ENCODE data around the gene B4GALNT4.

The B4GALNT4 gene

GRCh38 chr11:339963-340362 is 29.3 kb upstream of the B4GALNT4 start:
- Histone ChIP-seq H3K27ac (ENCODE audit: low read length) (no peak overlapping the region), H3K4me2 (ENCODE audit: low read depth, low read length) (no peak overlapping the region), H2AFZ (ENCODE audit: low read length) (no peak overlapping the region), H3F3A (ENCODE audit: insufficient read depth, low read length) (no peaks in the 10 kb centered on the region), H3K4me3 (ENCODE audit: low read length) (no peak overlapping the region), H3K9me2 (replicated peaks; ENCODE audit: insufficient read depth, low read length) (no peaks in the 10 kb centered on the region), H3K79me2 (ENCODE audit: low read length) (no peaks in the 10 kb centered on the region), H3K4me1 (ENCODE audit: low read length) (no peaks in the 10 kb centered on the region), H3K9ac (ENCODE audit: low read length) (no peak overlapping the region), H3K36me3 (replicated peaks; ENCODE audit: insufficient read depth, low read length) (no peaks in the 10 kb centered on the region), H3K27me3 (replicated peaks; ENCODE audit: insufficient read depth, low read length) (peaks cover 90% of the 10 kb centered on the region), H4K20me1 (ENCODE audit: insufficient read depth, low read length) (no peaks in the 10 kb centered on the region; the same call in 1 of the 2 replicates), H3K9me3 (replicated peaks; ENCODE audit: insufficient read depth, low read length) (no peaks in the 10 kb centered on the region)
- TF ChIP-seq EZH2 (optimal IDR thresholded peaks at IDR 0.05; ENCODE audit: low read depth, low read length): no peak
- no peak for TF ChIP-seq CTCF (IDR thresholded peaks at IDR 0.05; ENCODE audit: low read length)
- no peak for TF ChIP-seq EZH2phosphoT487 (IDR thresholded peaks at IDR 0.05; ENCODE audit: low read length)
- DNase-seq: no peak

- H3K36me3 ChIP-seq (replicated peaks; ENCODE audit: insufficient read depth, low read length): no peaks in the 10 kb centered on the region
- H3F3A ChIP-seq (ENCODE audit: insufficient read depth, low read length): no peaks in the 10 kb centered on the region
- H3K9me2 ChIP-seq (replicated peaks; ENCODE audit: insufficient read depth, low read length): no peaks in the 10 kb centered on the region
- no peak overlapping the region for H2AFZ ChIP-seq (ENCODE audit: low read length)
- H3K27me3 ChIP-seq (replicated peaks; ENCODE audit: insufficient read depth, low read length): peaks cover 90% of the 10 kb centered on the region
- no peaks in the 10 kb centered on the region for H3K9me3 ChIP-seq (replicated peaks; ENCODE audit: insufficient read depth, low read length)
- H3K4me3 ChIP-seq (ENCODE audit: low read length): no peak overlapping the region
- TF ChIP-seq EZH2phosphoT487 (IDR thresholded peaks at IDR 0.05; ENCODE audit: low read length) (no peak), EZH2 (optimal IDR thresholded peaks at IDR 0.05; ENCODE audit: low read depth, low read length) (no peak), CTCF (IDR thresholded peaks at IDR 0.05; ENCODE audit: low read length) (no peak)
- H3K79me2 ChIP-seq (ENCODE audit: low read length): no peaks in the 10 kb centered on the region
- H3K27ac ChIP-seq (ENCODE audit: low read length): no peak overlapping the region
- DNase-seq: no peak
- no peak overlapping the region for H3K9ac ChIP-seq (ENCODE audit: low read length)
- no peak overlapping the region for H3K4me2 ChIP-seq (ENCODE audit: low read depth, low read length)
- H4K20me1 ChIP-seq (ENCODE audit: insufficient read depth, low read length): no peaks in the 10 kb centered on the region; the same call in 1 of the 2 replicates
- H3K4me1 ChIP-seq (ENCODE audit: low read length): no peaks in the 10 kb centered on the region
These were observed 28.5 kb upstream of the B4GALNT4 start for GRCh38 chr11:340539-341512.

GRCh38 chr11:342328-342727 is 27.0 kb upstream of the B4GALNT4 start:
- no peaks in the 10 kb centered on the region for H3F3A ChIP-seq (ENCODE audit: insufficient read depth, low read length)
- no peak for DNase-seq
- no peaks in the 10 kb centered on the region for H3K4me1 ChIP-seq (ENCODE audit: low read length)
- no peak overlapping the region for H3K9ac ChIP-seq (ENCODE audit: low read length)
- H3K79me2 ChIP-seq (ENCODE audit: low read length): no peaks in the 10 kb centered on the region
- no peak overlapping the region for H3K4me3 ChIP-seq (ENCODE audit: low read length)
- no peak overlapping the region for H3K27ac ChIP-seq (ENCODE audit: low read length)
- TF ChIP-seq EZH2phosphoT487 (IDR thresholded peaks at IDR 0.05; ENCODE audit: low read length) (no peak), EZH2 (optimal IDR thresholded peaks at IDR 0.05; ENCODE audit: low read depth, low read length) (no peak), CTCF (IDR thresholded peaks at IDR 0.05; ENCODE audit: low read length) (no peak)
- H3K9me2 ChIP-seq (replicated peaks; ENCODE audit: insufficient read depth, low read length): no peaks in the 10 kb centered on the region
- H3K27me3 ChIP-seq (replicated peaks; ENCODE audit: insufficient read depth, low read length): peaks cover 89% of the 10 kb centered on the region
- H3K9me3 ChIP-seq (replicated peaks; ENCODE audit: insufficient read depth, low read length): no peaks in the 10 kb centered on the region
- no peak overlapping the region for H3K4me2 ChIP-seq (ENCODE audit: low read depth, low read length)
- H4K20me1 ChIP-seq (ENCODE audit: insufficient read depth, low read length): no peaks in the 10 kb centered on the region; the same call in 1 of the 2 replicates
- H2AFZ ChIP-seq (ENCODE audit: low read length): no peak overlapping the region
- no peaks in the 10 kb centered on the region for H3K36me3 ChIP-seq (replicated peaks; ENCODE audit: insufficient read depth, low read length)
